Vagina (tissue), 2 donors: Measurements from ENCODE around the gene ACSL3. TPM values are rescaled to one million over a fixed set of nuclear protein-coding genes. Genes with fewer than 3 reads are reported as not detected.

Source experiments
- DNase-seq, 2 donors: peaks; one replicate each; pipeline ENCODE4 v3.0.0-alpha.2; 2017; ENCODE audit errors: extremely low spot score in 2 of 2
- H3K27ac ChIP-seq: fragments of 200-600 bp; sonication (generic); one replicate; pipeline ENCODE4 v1.5.1; 2019
- H3K27me3 ChIP-seq: fragments of 200-600 bp; sonication (generic); one replicate; pipeline ENCODE4 v1.5.1; 2019
- H3K36me3 ChIP-seq, 2 donors: fragments of 200-600 bp; sonication (generic); one replicate each; pipeline ENCODE4 v1.5.1; 2017 to 2019
- H3K4me1 ChIP-seq: fragments of 200-600 bp; sonication (generic); one replicate; pipeline ENCODE4 v1.5.1; 2019
- H3K4me3 ChIP-seq, 2 donors: fragments of 200-600 bp; sonication (generic); 1 replicate in 1 of 2; 2 replicates in 1 of 2; pipeline ENCODE4 v1.5.1; 2016 to 2019
- H3K9me3 ChIP-seq: fragments of 200-600 bp; sonication (generic); one replicate; pipeline ENCODE4 v1.5.1; 2019
- POLR2A ChIP-seq, 2 donors: fragments of 450-650 bp; IDR thresholded peaks; one replicate each; pipeline ENCODE4 v1.6.1; 2017; ENCODE audit warnings: antibody characterized with exemption in 2 of 2, mild to moderate bottlenecking in 2 of 2, moderate library complexity in 2 of 2
- POLR2AphosphoS5 ChIP-seq, 2 donors: sonication (generic); formaldehyde crosslinking; IDR thresholded peaks; one replicate each; pipeline ENCODE4 v1.9.0; 2017; ENCODE audit warnings: antibody characterized with exemption in 2 of 2, mild to moderate bottlenecking in 2 of 2, low read depth in 1 of 2; ENCODE audit not compliant: insufficient read depth in 1 of 2
- intact Hi-C: fragments of 100-400 bp; cut with DNase I; formaldehyde crosslinking; loops from one replicate; pipeline ENCODE4 v1.15.1; 2023
- total RNA-seq: library from RNA; depleted of rRNA; stranded (reverse); fragments of >200 nt; gene quantifications from one replicate; pipeline ENCODE4 v1.2.3, GENCODE V29; 2016
- TF ChIP-seq, protein P1 (sequence below), 3 experiments: fragments of 450-650 bp in 2 of 3; fragments of 200-600 bp in 1 of 3; sonication (generic) in 1 of 3; IDR thresholded peaks; one replicate each; pipeline ENCODE4 v1.5.1; 2017 to 2019; ENCODE audit warnings: antibody characterized with exemption in 3 of 3, mild to moderate bottlenecking in 2 of 3, moderate library complexity in 2 of 3

The ACSL3 gene
- total RNA-seq, 1 donor from 2014 or later, result 60.4 TPM

GRCh38 chr2:222942977-222943376 is 82.1 kb downstream of the ACSL3 start:
- intact Hi-C loops, result no loop called here
- H3K27me3 ChIP-seq, result no peaks in the 10 kb centered on the region
- H3K36me3 ChIP-seq, result peaks cover 0 to 14% of the 10 kb centered on the region in 2 donors
- no peak overlapping the region for H3K4me3 ChIP-seq
- no peaks in the 10 kb centered on the region for H3K9me3 ChIP-seq
- no peak for DNase-seq
- H3K4me1 ChIP-seq, result peaks cover 9% of the 10 kb centered on the region
- no peak overlapping the region for H3K27ac ChIP-seq
- TF ChIP-seq POLR2AphosphoS5 (IDR thresholded peaks at IDR 0.05; ENCODE audit: insufficient read depth in 1 of 2, low read depth in 1 of 2) (no peak), POLR2A (IDR thresholded peaks at IDR 0.05) (no peak)
- TF ChIP-seq, protein P1, sequence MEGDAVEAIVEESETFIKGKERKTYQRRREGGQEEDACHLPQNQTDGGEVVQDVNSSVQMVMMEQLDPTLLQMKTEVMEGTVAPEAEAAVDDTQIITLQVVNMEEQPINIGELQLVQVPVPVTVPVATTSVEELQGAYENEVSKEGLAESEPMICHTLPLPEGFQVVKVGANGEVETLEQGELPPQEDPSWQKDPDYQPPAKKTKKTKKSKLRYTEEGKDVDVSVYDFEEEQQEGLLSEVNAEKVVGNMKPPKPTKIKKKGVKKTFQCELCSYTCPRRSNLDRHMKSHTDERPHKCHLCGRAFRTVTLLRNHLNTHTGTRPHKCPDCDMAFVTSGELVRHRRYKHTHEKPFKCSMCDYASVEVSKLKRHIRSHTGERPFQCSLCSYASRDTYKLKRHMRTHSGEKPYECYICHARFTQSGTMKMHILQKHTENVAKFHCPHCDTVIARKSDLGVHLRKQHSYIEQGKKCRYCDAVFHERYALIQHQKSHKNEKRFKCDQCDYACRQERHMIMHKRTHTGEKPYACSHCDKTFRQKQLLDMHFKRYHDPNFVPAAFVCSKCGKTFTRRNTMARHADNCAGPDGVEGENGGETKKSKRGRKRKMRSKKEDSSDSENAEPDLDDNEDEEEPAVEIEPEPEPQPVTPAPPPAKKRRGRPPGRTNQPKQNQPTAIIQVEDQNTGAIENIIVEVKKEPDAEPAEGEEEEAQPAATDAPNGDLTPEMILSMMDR (IDR thresholded peaks at IDR 0.05), result no peak

DNA sequence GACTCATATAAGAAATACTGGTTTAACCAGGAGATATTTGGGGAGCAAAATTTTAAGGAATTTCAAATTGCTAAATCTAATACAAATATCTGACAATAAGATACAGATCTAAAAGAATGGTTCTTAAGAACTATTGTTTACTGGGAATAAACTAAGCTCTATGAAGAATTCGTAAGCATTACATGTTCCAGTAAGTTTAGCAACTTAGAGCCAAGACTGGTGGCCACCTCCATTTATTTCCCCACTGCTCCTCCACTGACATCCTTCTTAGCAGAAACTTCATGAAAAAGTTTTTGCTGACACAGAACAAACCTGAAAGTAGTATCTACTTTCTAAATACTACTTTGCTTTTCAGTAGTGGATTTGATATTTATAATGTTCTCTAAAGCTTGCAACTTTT is 83.0 kb downstream of the ACSL3 start:
- H3K4me1 ChIP-seq, result peaks cover 9% of the 10 kb centered on the region
- DNase-seq, result no peak
- H3K27me3 ChIP-seq, result no peaks in the 10 kb centered on the region
- intact Hi-C loops, result no loop called here
- no peaks in the 10 kb centered on the region for H3K9me3 ChIP-seq
- no peak overlapping the region for H3K27ac ChIP-seq
- no peak overlapping the region for H3K4me3 ChIP-seq
- peaks cover 0 to 11% of the 10 kb centered on the region in 2 donors for H3K36me3 ChIP-seq
- no peak for TF ChIP-seq POLR2A (IDR thresholded peaks at IDR 0.05)
- TF ChIP-seq, protein P1 (IDR thresholded peaks at IDR 0.05), result no peak
- TF ChIP-seq POLR2AphosphoS5 (IDR thresholded peaks at IDR 0.05; ENCODE audit: insufficient read depth in 1 of 2, low read depth in 1 of 2), result no peak

DNA sequence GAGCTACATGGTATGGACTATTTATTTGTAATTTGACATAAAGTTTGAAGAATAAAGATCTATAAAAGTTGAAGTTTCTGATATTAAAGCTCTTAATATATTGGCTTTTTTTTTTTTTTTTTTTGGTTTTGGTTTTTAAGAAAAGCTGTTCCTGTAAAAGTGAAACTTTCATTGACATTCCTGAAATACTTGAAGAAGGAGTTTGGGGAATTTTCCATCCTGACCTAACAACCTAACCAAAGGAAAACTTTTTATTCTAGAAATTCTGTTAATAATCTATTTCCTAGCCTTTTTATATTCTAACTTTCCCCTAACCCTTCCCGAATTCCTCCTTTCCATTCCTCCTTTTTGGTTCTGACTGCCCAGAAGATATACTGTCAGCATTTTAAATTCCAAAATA is 83.7 kb downstream of the ACSL3 start:
- intact Hi-C loops, result no loop called here
- DNase-seq, result no peak

GRCh38 chr2:222944971-222945740 is 84.3 kb downstream of the ACSL3 start:
- Histone ChIP-seq H3K4me1 (peaks cover 9% of the 10 kb centered on the region), H3K27ac (no peak overlapping the region), H3K27me3 (no peaks in the 10 kb centered on the region), H3K4me3 (no peak overlapping the region), H3K36me3 (peaks cover 0 to 3% of the 10 kb centered on the region in 2 donors), H3K9me3 (no peaks in the 10 kb centered on the region)
- no peak for DNase-seq
- intact Hi-C loops, result no loop called here
- no peak for TF ChIP-seq POLR2AphosphoS5 (IDR thresholded peaks at IDR 0.05; ENCODE audit: insufficient read depth in 1 of 2, low read depth in 1 of 2)
- TF ChIP-seq, protein P1 (IDR thresholded peaks at IDR 0.05), result no peak

More for the DNA sequence above, 83.7 kb downstream of the ACSL3 start:
- Histone ChIP-seq H3K27ac (no peak overlapping the region), H3K27me3 (no peaks in the 10 kb centered on the region), H3K4me3 (no peak overlapping the region), H3K4me1 (peaks cover 9% of the 10 kb centered on the region), H3K36me3 (peaks cover 0 to 4% of the 10 kb centered on the region in 2 donors), H3K9me3 (no peaks in the 10 kb centered on the region)
- TF ChIP-seq POLR2AphosphoS5 (IDR thresholded peaks at IDR 0.05; ENCODE audit: insufficient read depth in 1 of 2, low read depth in 1 of 2), result no peak
- no peak for TF ChIP-seq POLR2A (IDR thresholded peaks at IDR 0.05)
- TF ChIP-seq, protein P1 (IDR thresholded peaks at IDR 0.05), result no peak

GRCh38 chr2:222945887-222946286 is 85.1 kb downstream of the ACSL3 start:
- Histone ChIP-seq H3K36me3 (peaks cover 0 to 3% of the 10 kb centered on the region in 2 donors), H3K4me1 (peaks cover 9% of the 10 kb centered on the region), H3K9me3 (no peaks in the 10 kb centered on the region), H3K4me3 (no peak overlapping the region), H3K27me3 (no peaks in the 10 kb centered on the region), H3K27ac (no peak overlapping the region)
- DNase-seq, result no peak
- intact Hi-C loops, result no loop called here
- TF ChIP-seq, protein P1 (IDR thresholded peaks at IDR 0.05), result no peak
- no peak for TF ChIP-seq POLR2A (IDR thresholded peaks at IDR 0.05)
- no peak for TF ChIP-seq POLR2AphosphoS5 (IDR thresholded peaks at IDR 0.05; ENCODE audit: insufficient read depth in 1 of 2, low read depth in 1 of 2)
